ENCODE results near the gene FBXL19. TPM values are rescaled to one million over a fixed set of nuclear protein-coding genes. Genes with fewer than 3 reads are reported as not detected.
A peak's percentile ranks its signal among the peaks of the same experiment; 100 is the strongest.

Gene FBXL19
- total and polyA plus RNA-seq, 2 of the 8 experiments (the other 6 are each of a cell fraction or from before 2014, with no cell fraction given) = 47.2 to 72.2 TPM

DNA sequence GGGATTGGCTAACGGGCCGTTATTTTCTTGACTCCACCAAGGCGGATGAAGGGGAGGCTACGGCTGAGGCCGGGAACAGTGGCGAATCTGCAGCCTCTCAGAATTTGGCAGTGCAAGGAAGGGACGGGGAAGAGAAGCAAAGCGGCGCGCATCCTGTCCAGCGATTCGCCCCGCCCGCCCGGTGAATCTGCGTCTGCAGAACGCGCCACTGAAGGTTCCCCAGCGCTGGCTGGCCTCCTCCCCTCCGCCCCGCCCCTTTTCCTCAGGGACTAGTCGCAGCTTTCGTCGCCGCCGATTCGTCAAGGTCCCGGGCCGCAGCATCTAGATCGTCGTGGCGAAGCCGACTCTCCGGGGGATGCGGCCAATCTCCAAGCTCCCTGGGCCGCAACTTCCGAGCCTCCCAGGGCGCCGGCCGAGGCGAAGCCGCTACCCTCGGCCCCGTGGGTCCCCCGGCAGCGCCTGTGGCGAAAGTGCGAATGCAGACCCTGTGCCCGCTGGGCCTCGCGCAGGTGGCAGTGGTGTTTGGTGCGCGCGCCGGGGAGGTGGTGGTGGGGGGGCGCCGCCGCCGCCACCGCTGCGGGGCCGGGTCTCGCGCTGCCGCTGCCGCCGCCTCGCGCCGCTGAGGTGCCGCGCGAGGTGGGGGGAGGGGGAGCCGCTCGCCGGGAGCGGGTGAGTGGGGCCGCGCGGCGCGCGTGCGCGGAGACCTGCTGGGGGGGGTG lies 34.2 kb downstream of the FBXL19 start, which contains the start of gene SETD1A (continued):
- TF ChIP-seq, protein P1, sequence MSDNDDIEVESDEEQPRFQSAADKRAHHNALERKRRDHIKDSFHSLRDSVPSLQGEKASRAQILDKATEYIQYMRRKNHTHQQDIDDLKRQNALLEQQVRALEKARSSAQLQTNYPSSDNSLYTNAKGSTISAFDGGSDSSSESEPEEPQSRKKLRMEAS (IDR thresholded peaks at IDR 0.05) = peak; percentile 81
- TF ChIP-seq CREB1 (IDR thresholded peaks at IDR 0.05) (peak; percentile 95), POLR2A (IDR thresholded peaks at IDR 0.05; ENCODE audit: control extremely low read depth in 1 of 2, low read depth in 2 of 2, low read length in 2 of 2) (peak in 1 of 2 experiments; percentile 54; a peak in 1 of 3 replicates), SP1 (IDR thresholded peaks at IDR 0.05; ENCODE audit: low read depth, low read length) (peak; percentile 76; the same call in 1 of the 2 replicates), BRCA1 (IDR thresholded peaks at IDR 0.05; ENCODE audit: low read depth, low read length) (no peak), EP300 (IDR thresholded peaks at IDR 0.05; ENCODE audit: borderline replicate concordance in 1 of 2, low read depth in 2 of 2, low read length in 2 of 2) (peak in 1 of 2 experiments; percentile 98; a peak in 1 of 3 replicates), PHF8 (conservative IDR thresholded peaks at IDR 0.05; ENCODE audit: low read depth, low read length) (peak; percentile 60), TCF12 (IDR thresholded peaks at IDR 0.05; ENCODE audit: low read depth, low read length) (0 out of 2 replicates have a peak, but pooled peaks have one; percentile 58), TAF1 (IDR thresholded peaks at IDR 0.05; ENCODE audit: low read depth, low read length) (peak; percentile 77)
